OCI-LY7 (cell line): ENCODE results near the gene SOAT2. TPM values are rescaled to one million over a fixed set of nuclear protein-coding genes. Genes with fewer than 3 reads are reported as not detected.

Experiments
- BruUV-seq: library from RNA; stranded (reverse); fragments of 400-500 nt; replicated peaks from 2 replicates; lab custom pipeline; 2021; lab: Mats Ljungman, UMichigan
- CTCF ChIA-PET: fragments of 300-600 bp; sonication (Branson Sonifier 250); formaldehyde crosslinking; loops from one replicate; lab custom pipeline; 2022; ENCODE audit warnings: antibody characterized with exemption; ENCODE audit not compliant: unreplicated experiment; lab: Charles Lee
- POLR2A ChIA-PET: fragments of 300-600 bp; sonication (Branson Sonifier 250); formaldehyde crosslinking; loops from one replicate; lab custom pipeline; 2022; ENCODE audit warnings: antibody characterized with exemption; lab: Charles Lee
- DNase-seq: peaks from one replicate; pipeline ENCODE4 v3.0.0-alpha.2; 2015; ENCODE audit warnings: low spot score
- H2AFZ ChIP-seq: fragments of 200-600 bp; sonication (generic), shearing (Covaris generic); 2 replicates; pipeline ENCODE4 v1.6.1; 2014; ENCODE audit warnings: mild to moderate bottlenecking, antibody characterized with exemption, low read length, moderate library complexity
- H3K27ac ChIP-seq: fragments of 200-600 bp; sonication (generic); 2 replicates; pipeline ENCODE4 v1.5.1; 2014; ENCODE audit warnings: mixed run types, low read depth, mild to moderate bottlenecking, moderate library complexity, low read length, inconsistent platforms; ENCODE audit not compliant: poor library complexity, severe bottlenecking
- H3K36me3 ChIP-seq: fragments of 200-600 bp; sonication (generic); 2 replicates; pipeline ENCODE4 v1.6.1; 2014; ENCODE audit warnings: mild to moderate bottlenecking, antibody characterized with exemption, low read length, moderate library complexity, mixed read lengths; ENCODE audit not compliant: insufficient read depth
- H3K4me1 ChIP-seq: fragments of 200-600 bp; sonication (generic); 2 replicates; pipeline ENCODE4 v1.5.1; 2014; ENCODE audit warnings: mild to moderate bottlenecking, low read length; ENCODE audit not compliant: insufficient read depth, poor library complexity, severe bottlenecking
- H3K4me2 ChIP-seq: fragments of 200-600 bp; sonication (generic); 2 replicates; pipeline ENCODE4 v1.6.1; 2014; ENCODE audit warnings: mild to moderate bottlenecking, low read length
- H3K4me3 ChIP-seq: fragments of 200-600 bp; sonication (generic); 2 replicates; pipeline ENCODE4 v1.5.1; 2014; ENCODE audit warnings: mild to moderate bottlenecking, low read depth, low read length; ENCODE audit not compliant: poor library complexity, severe bottlenecking
- H3K79me2 ChIP-seq: fragments of 200-600 bp; sonication (generic); 2 replicates; pipeline ENCODE4 v1.6.1; 2016; ENCODE audit warnings: low read depth, mild to moderate bottlenecking, low read length, moderate library complexity, mixed read lengths; ENCODE audit not compliant: insufficient read depth
- H3K9me2 ChIP-seq: fragments of 200-600 bp; sonication (generic); 2 replicates; pipeline ENCODE4 v1.6.1; 2016; ENCODE audit warnings: mild to moderate bottlenecking, low read length, mixed read lengths; ENCODE audit not compliant: insufficient read depth
- H3K9me3 ChIP-seq: fragments of 200-600 bp; sonication (generic); 2 replicates; pipeline ENCODE4 v1.6.1; 2014; ENCODE audit warnings: mild to moderate bottlenecking, mixed run types, low read length, mixed read lengths
- H4K20me1 ChIP-seq: fragments of 200-600 bp; sonication (generic); 2 replicates; pipeline ENCODE4 v1.6.1; 2014; ENCODE audit warnings: mild to moderate bottlenecking, antibody characterized with exemption, low read length, moderate library complexity, mixed read lengths; ENCODE audit not compliant: insufficient read depth
- EZH2phosphoT487 ChIP-seq: fragments of 200-600 bp; sonication (generic); IDR thresholded peaks from 2 replicates; pipeline ENCODE4 v1.6.1; 2018; ENCODE audit warnings: low read depth, borderline replicate concordance, mild to moderate bottlenecking, mixed run types, antibody characterized with exemption, low read length, moderate library complexity, mixed read lengths
- intact Hi-C: fragments of 100-400 bp; cut with micrococcal nuclease; formaldehyde crosslinking; loops from one replicate; pipeline ENCODE4 v1.10.0; 2022; ENCODE audit not compliant: unreplicated experiment
- total RNA-seq, 2 experiments: library from RNA; depleted of rRNA in 1 of 2; stranded (reverse); fragments of >200 nt in 1 of 2; shearing (Covaris generic) in 1 of 2; gene quantifications; 2 replicates each; pipeline ENCODE4 v1.2.3, GENCODE V29; 2014 to 2022
- TF ChIP-seq, protein P1 (sequence below): fragments of 200-600 bp; sonication (generic); conservative IDR thresholded peaks from 2 replicates; pipeline ENCODE4 v1.5.1; 2014; ENCODE audit warnings: mild to moderate bottlenecking, antibody characterized with exemption, low read length, moderate library complexity, mixed read lengths

Gene SOAT2
- total RNA-seq, 2 experiments from 2014 or later = 0.06 to 1.8 TPM

DNA sequence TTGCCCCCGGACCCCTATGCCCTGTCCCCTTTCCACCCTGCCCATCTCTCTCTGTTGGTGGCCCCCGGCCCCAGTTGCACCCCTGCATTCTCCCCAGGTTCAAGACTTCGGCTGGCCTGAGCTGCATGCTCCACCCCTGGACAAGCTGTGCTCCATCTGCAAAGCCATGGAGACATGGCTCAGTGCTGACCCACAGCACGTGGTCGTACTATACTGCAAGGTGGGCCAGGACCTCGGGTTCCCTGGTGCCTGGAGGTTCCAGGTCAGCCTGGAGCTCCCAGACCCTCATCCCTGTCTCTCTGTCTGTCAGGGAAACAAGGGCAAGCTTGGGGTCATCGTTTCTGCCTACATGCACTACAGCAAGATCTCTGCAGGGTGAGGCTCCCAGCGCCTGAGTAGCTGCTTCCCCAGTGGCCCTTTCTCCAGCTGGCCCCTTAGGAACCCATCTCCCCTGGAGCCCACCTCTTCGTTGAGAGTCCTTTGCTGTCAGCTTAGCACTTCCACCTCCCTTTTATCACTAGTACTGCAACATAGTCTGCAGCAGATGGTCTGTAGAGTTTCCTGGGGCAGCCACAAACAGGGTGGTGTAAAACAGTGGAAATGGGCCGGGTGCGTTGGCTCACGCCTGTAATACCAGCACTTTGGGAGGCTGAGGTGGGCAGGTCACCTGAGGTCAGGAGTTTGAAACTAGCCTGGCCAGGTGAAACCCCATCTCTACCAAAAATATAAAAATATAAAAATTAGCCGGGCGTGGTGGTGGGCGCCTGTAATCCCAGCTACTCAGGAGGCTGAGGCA is 47.6 kb upstream of the SOAT2 start:
- BruUV-seq = no TSS peak
- intact Hi-C loops = no loop called here
- Histone ChIP-seq H3K4me3 (no peak overlapping the region), H3K79me2 (no peaks in the 10 kb centered on the region), H2AFZ (no peak overlapping the region), H4K20me1 (no peaks in the 10 kb centered on the region), H3K4me2 (no peak overlapping the region), H3K9me3 (no peaks in the 10 kb centered on the region), H3K4me1 (peaks cover 6% of the 10 kb centered on the region), H3K27ac (no peak overlapping the region), H3K36me3 (no peaks in the 10 kb centered on the region), H3K9me2 (no peaks in the 10 kb centered on the region)
- CTCF ChIA-PET = interaction anchor here (0.7 kb wide), 1 partner anchor 38 kb away, joined by 4 read pairs; no protein-coding TSS in a partner anchor
- POLR2A ChIA-PET = interaction anchor here (1.1 to 2.5 kb wide), 2 partner anchors 24 to 42 kb away, joined by 3 to 6 read pairs; partner anchors contain the start of genes IGFBP6 and SPRYD3
- TF ChIP-seq, protein P1, sequence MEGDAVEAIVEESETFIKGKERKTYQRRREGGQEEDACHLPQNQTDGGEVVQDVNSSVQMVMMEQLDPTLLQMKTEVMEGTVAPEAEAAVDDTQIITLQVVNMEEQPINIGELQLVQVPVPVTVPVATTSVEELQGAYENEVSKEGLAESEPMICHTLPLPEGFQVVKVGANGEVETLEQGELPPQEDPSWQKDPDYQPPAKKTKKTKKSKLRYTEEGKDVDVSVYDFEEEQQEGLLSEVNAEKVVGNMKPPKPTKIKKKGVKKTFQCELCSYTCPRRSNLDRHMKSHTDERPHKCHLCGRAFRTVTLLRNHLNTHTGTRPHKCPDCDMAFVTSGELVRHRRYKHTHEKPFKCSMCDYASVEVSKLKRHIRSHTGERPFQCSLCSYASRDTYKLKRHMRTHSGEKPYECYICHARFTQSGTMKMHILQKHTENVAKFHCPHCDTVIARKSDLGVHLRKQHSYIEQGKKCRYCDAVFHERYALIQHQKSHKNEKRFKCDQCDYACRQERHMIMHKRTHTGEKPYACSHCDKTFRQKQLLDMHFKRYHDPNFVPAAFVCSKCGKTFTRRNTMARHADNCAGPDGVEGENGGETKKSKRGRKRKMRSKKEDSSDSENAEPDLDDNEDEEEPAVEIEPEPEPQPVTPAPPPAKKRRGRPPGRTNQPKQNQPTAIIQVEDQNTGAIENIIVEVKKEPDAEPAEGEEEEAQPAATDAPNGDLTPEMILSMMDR = no peak
- no peak for TF ChIP-seq EZH2phosphoT487
- DNase-seq = no peak

DNA sequence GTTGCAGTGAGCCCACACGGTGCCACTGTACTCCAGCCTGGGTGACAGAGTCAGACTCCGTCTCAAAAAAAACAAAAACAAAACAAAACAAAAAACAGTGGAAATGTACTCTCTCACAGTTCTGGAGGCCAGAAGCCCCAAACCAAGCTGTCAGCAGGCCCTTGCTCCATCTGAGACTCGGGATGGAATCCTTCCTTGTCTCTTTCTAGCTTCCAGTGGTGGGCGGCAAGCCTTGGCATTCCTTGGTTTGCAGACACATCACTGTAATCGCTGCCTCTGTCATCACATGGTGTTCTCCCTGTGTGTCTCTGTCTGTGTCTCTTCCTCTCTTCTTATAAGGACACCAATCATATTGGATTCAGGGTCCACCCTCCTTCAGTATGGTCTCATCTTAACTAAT is 47.0 kb upstream of the SOAT2 start:
- no peak overlapping the region for H3K4me2 ChIP-seq
- no peak for DNase-seq
- H2AFZ ChIP-seq = no peak overlapping the region
- no TSS peak for BruUV-seq
- H3K4me1 ChIP-seq = peaks cover 6% of the 10 kb centered on the region
- no peaks in the 10 kb centered on the region for H3K79me2 ChIP-seq
- no peak overlapping the region for H3K27ac ChIP-seq
- H4K20me1 ChIP-seq = no peaks in the 10 kb centered on the region
- H3K36me3 ChIP-seq = no peaks in the 10 kb centered on the region
- intact Hi-C loops = no loop called here
- H3K9me2 ChIP-seq = no peaks in the 10 kb centered on the region
- CTCF ChIA-PET = interaction anchor here (0.7 to 1.2 kb wide), 2 partner anchors 10 to 37 kb away, joined by 4 to 6 read pairs; no protein-coding TSS in a partner anchor
- no peak overlapping the region for H3K4me3 ChIP-seq
- TF ChIP-seq EZH2phosphoT487 = no peak
- TF ChIP-seq, protein P1 = no peak
- H3K9me3 ChIP-seq = no peaks in the 10 kb centered on the region
- POLR2A ChIA-PET = interaction anchor here (2.5 kb wide), 1 partner anchor 23 kb away, joined by 6 read pairs; the partner anchor contains the start of gene SPRYD3

DNA sequence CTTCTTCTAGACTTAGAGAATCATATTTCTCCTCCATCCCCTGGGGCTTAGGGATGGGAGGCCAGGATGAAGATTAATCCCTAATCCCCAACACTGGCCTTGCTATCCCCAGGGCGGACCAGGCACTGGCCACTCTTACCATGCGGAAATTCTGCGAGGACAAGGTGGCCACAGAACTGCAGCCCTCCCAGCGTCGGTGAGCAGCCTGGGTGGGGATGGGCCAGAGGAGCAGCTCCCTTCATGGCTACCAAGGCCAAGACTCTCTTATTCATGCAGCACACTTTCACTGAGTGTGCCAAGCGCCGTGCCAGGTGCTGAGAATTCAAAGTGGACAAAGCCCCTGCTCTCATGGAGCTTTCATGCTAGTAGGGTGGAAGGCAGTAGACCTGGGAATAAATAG is 46.4 kb upstream of the SOAT2 start:
- no peak overlapping the region for H3K27ac ChIP-seq
- no peak overlapping the region for H3K4me2 ChIP-seq
- H3K4me3 ChIP-seq = no peak overlapping the region
- POLR2A ChIA-PET = no interaction called here
- no peaks in the 10 kb centered on the region for H3K36me3 ChIP-seq
- no TSS peak for BruUV-seq
- CTCF ChIA-PET = interaction anchor here (1.2 kb wide), 1 partner anchor 9 kb away, joined by 6 read pairs; no protein-coding TSS in a partner anchor
- no peaks in the 10 kb centered on the region for H3K79me2 ChIP-seq
- intact Hi-C loops = no loop called here
- H2AFZ ChIP-seq = no peak overlapping the region
- H3K9me2 ChIP-seq = no peaks in the 10 kb centered on the region
- TF ChIP-seq, protein P1 = no peak
- TF ChIP-seq EZH2phosphoT487 = no peak
- H3K4me1 ChIP-seq = peaks cover 6% of the 10 kb centered on the region
- no peak for DNase-seq
- no peaks in the 10 kb centered on the region for H4K20me1 ChIP-seq
- no peaks in the 10 kb centered on the region for H3K9me3 ChIP-seq
